IMR-90 (cell line): ENCODE data around the gene SERP1. TPM values are rescaled to one million over a fixed set of nuclear protein-coding genes. Genes with fewer than 3 reads are reported as not detected.

Experiments
- ATAC-seq: fragments of 200-7000 bp; cut with Tn5 transposase; 2 replicates; pipeline ENCODE4 v1.9.1; 2020; ENCODE audit warnings: low read depth, mild to moderate bottlenecking, moderate library complexity
- BruUV-seq: library from RNA; stranded (reverse); fragments of 400-500 nt; replicated peaks from 2 replicates; lab custom pipeline; 2021; lab: Mats Ljungman, UMichigan
- CTCF ChIA-PET: fragments of 300-600 bp; formaldehyde crosslinking; extraction: SDS; loops from one replicate; lab custom pipeline; 2021; ENCODE audit warnings: antibody characterized with exemption; lab: Yijun Ruan, JAX
- POLR2A ChIA-PET: fragments of 300-600 bp; sonication (Branson Sonifier 250); formaldehyde crosslinking; loops from one replicate; lab custom pipeline; 2022; ENCODE audit warnings: antibody characterized with exemption; ENCODE audit not compliant: unreplicated experiment; lab: Charles Lee
- DNase-seq: peaks from one replicate; pipeline ENCODE4 v3.0.0; 2013
- H2AFZ ChIP-seq: replicated peaks from 2 replicates; pipeline ENCODE3; 2013; ENCODE audit warnings: low read length, mild to moderate bottlenecking; ENCODE audit not compliant: poor library complexity
- H2AK5ac ChIP-seq: 2 replicates; pipeline ENCODE4 v1.6.1; 2013; ENCODE audit warnings: low read depth, low read length, inconsistent platforms
- H2AK9ac ChIP-seq: replicated peaks from 2 replicates; pipeline ENCODE3; 2013; ENCODE audit warnings: mild to moderate bottlenecking, low read depth, low read length, moderate library complexity; ENCODE audit not compliant: poor library complexity
- H2BK120ac ChIP-seq: 2 replicates; pipeline ENCODE4 v1.6.1; 2013; ENCODE audit warnings: low read depth, low read length, inconsistent platforms
- H2BK15ac ChIP-seq: 3 replicates; pipeline ENCODE4 v1.6.1; 2013; ENCODE audit warnings: low read depth, low read length, inconsistent platforms
- H2BK20ac ChIP-seq: 2 replicates; pipeline ENCODE4 v1.6.1; 2013; ENCODE audit warnings: low read depth, mild to moderate bottlenecking, inconsistent platforms, low read length, moderate library complexity
- H2BK5ac ChIP-seq: 2 replicates; pipeline ENCODE4 v1.6.1; 2013; ENCODE audit warnings: mild to moderate bottlenecking, low read depth, low read length, inconsistent platforms; ENCODE audit not compliant: poor library complexity, severe bottlenecking
- H3K14ac ChIP-seq: replicated peaks from 2 replicates; pipeline ENCODE4 v1.6.1; 2013; ENCODE audit warnings: low read depth, low read length, inconsistent platforms
- H3K18ac ChIP-seq: 2 replicates; pipeline ENCODE4 v1.6.1; 2013; ENCODE audit warnings: low read depth, low read length, control low read depth
- H3K23ac ChIP-seq: 2 replicates; pipeline ENCODE4 v1.6.1; 2013; ENCODE audit warnings: low read depth, low read length, inconsistent platforms
- H3K27ac ChIP-seq: 2 replicates; pipeline ENCODE4 v1.5.1; 2013; ENCODE audit warnings: mild to moderate bottlenecking, control low read depth, low read length; ENCODE audit not compliant: insufficient read depth
- H3K27me3 ChIP-seq: 2 replicates; pipeline ENCODE4 v1.6.1; 2013; ENCODE audit warnings: low read length; ENCODE audit not compliant: control insufficient read depth, insufficient read depth
- H3K36me3 ChIP-seq: 2 replicates; pipeline ENCODE4 v1.6.1; 2013; ENCODE audit warnings: low read length, mixed read lengths; ENCODE audit not compliant: control insufficient read depth, insufficient read depth
- H3K4ac ChIP-seq: 2 replicates; pipeline ENCODE4 v1.6.1; 2013; ENCODE audit warnings: low read depth, low read length, inconsistent platforms
- H3K4me1 ChIP-seq: 2 replicates; pipeline ENCODE4 v1.6.1; 2013; ENCODE audit warnings: low read length, mixed read lengths; ENCODE audit not compliant: control insufficient read depth, insufficient read depth
- H3K4me2 ChIP-seq: 2 replicates; pipeline ENCODE4 v1.6.1; 2013; ENCODE audit warnings: low read depth, mild to moderate bottlenecking, control low read depth, low read length, moderate library complexity
- H3K4me3 ChIP-seq: 2 replicates; pipeline ENCODE4 v1.5.1; 2013; ENCODE audit warnings: low read depth, mild to moderate bottlenecking, control low read depth, low read length, moderate library complexity; ENCODE audit not compliant: insufficient read depth
- H3K56ac ChIP-seq: 2 replicates; pipeline ENCODE4 v1.6.1; 2013; ENCODE audit warnings: low read length, inconsistent platforms; ENCODE audit not compliant: insufficient read depth; ENCODE audit errors: extremely low read depth
- H3K79me1 ChIP-seq, 2 experiments: 2 replicates each; pipeline ENCODE4 v1.6.1; 2013; ENCODE audit warnings: low read length in 2 of 2, inconsistent platforms in 1 of 2, low read depth in 1 of 2
- H3K9ac ChIP-seq: 2 replicates; pipeline ENCODE4 v1.6.1; 2013; ENCODE audit warnings: low read depth, low read length, control low read depth
- H3K9me1 ChIP-seq: 2 replicates; pipeline ENCODE4 v1.6.1; 2013; ENCODE audit warnings: low read length, inconsistent platforms; ENCODE audit not compliant: insufficient read depth
- H3K9me3 ChIP-seq: 2 replicates; pipeline ENCODE4 v1.6.1; 2013; ENCODE audit warnings: low read length; ENCODE audit not compliant: control insufficient read depth, insufficient read depth
- H4K20me1 ChIP-seq: 2 replicates; pipeline ENCODE4 v1.6.1; 2013; ENCODE audit warnings: low read length, inconsistent platforms; ENCODE audit not compliant: insufficient read depth
- H4K5ac ChIP-seq: 2 replicates; pipeline ENCODE4 v1.6.1; 2013; ENCODE audit warnings: mild to moderate bottlenecking, low read depth, low read length, control low read depth
- H4K8ac ChIP-seq, 2 experiments: 2 replicates each; pipeline ENCODE4 v1.6.1; 2013; ENCODE audit warnings: low read depth in 2 of 2, low read length in 2 of 2, control low read depth in 1 of 2, inconsistent platforms in 1 of 2
- H4K91ac ChIP-seq: 2 replicates; pipeline ENCODE4 v1.6.1; 2013; ENCODE audit warnings: low read depth, low read length, inconsistent platforms; ENCODE audit not compliant: insufficient read depth
- BHLHE40 ChIP-seq: fragments of 150-350 bp; IDR thresholded peaks from 2 replicates; pipeline ENCODE4 v1.6.1; 2016; ENCODE audit warnings: mild to moderate bottlenecking, low read depth, low read length
- CTCF ChIP-seq: conservative IDR thresholded peaks from 2 replicates; pipeline ENCODE4 v1.5.1; 2012; ENCODE audit warnings: mild to moderate bottlenecking, low read depth, low read length, improper control_type of control experiment
- ELK1 ChIP-seq: fragments of 150-350 bp; IDR thresholded peaks from 2 replicates; pipeline ENCODE4 v1.6.1; 2016; ENCODE audit warnings: low read depth, mild to moderate bottlenecking, low read length, moderate library complexity, borderline replicate concordance
- FOS ChIP-seq: fragments of 150-350 bp; IDR thresholded peaks from 2 replicates; pipeline ENCODE4 v1.6.1; 2016; ENCODE audit warnings: low read depth, low read length
- MAZ ChIP-seq: IDR thresholded peaks from 2 replicates; pipeline ENCODE4 v1.6.1; 2012; ENCODE audit warnings: low read depth, mild to moderate bottlenecking, low read length, improper control_type of control experiment, moderate library complexity, borderline replicate concordance
- MXI1 ChIP-seq: IDR thresholded peaks from 2 replicates; pipeline ENCODE4 v1.6.1; 2012; ENCODE audit warnings: low read depth, mild to moderate bottlenecking, low read length, moderate library complexity, borderline replicate concordance
- NFE2L2 ChIP-seq: fragments of 150-350 bp; IDR thresholded peaks from 2 replicates; pipeline ENCODE4 v1.6.1; 2016; ENCODE audit warnings: low read depth, mild to moderate bottlenecking, low read length
- RAD21 ChIP-seq: IDR thresholded peaks from 2 replicates; pipeline ENCODE4 v1.6.1; 2012; ENCODE audit warnings: low read length, improper control_type of control experiment
- RCOR1 ChIP-seq: IDR thresholded peaks from 2 replicates; pipeline ENCODE4 v1.6.1; 2012; ENCODE audit warnings: mild to moderate bottlenecking, low read length, improper control_type of control experiment; ENCODE audit not compliant: insufficient replicate concordance
- SMC3 ChIP-seq: fragments of 150-350 bp; IDR thresholded peaks from 2 replicates; pipeline ENCODE4 v1.6.1; 2016; ENCODE audit warnings: low read depth, mild to moderate bottlenecking, antibody characterized with exemption, low read length, moderate library complexity
- USF2 ChIP-seq: fragments of 150-350 bp; IDR thresholded peaks from 2 replicates; pipeline ENCODE4 v1.6.1; 2017; ENCODE audit warnings: mild to moderate bottlenecking, antibody characterized with exemption, low read length, low read depth
- WGBS, 2 experiments: methylation state at CpG; one replicate each; pipeline versions ENCODE4 v1.1.5 to v1.1.7; 2013; ENCODE audit warnings: missing lambda C conversion rate in 2 of 2; ENCODE audit not compliant: insufficient read length in 1 of 2; ENCODE audit errors: extremely low coverage in 2 of 2; 5-methylcytosine and 5-hydroxymethylcytosine counted together
- dilution Hi-C: fragments of 300-500 bp; cut with HindIII; formaldehyde crosslinking; loops from one replicate; pipeline ENCODE4 v1.14.3; 2018; ENCODE audit warnings: low sequenced_read_pairs; ENCODE audit not compliant: unreplicated experiment
- in situ Hi-C: fragments of 300-500 bp; cut with MboI; formaldehyde crosslinking; loops from 3 replicates; pipeline ENCODE4 v1.14.3; 2019; ENCODE audit warnings: low sequenced_read_pairs, inconsistent platforms, mixed read lengths
- intact Hi-C: fragments of 100-400 bp; cut with micrococcal nuclease; formaldehyde crosslinking; loops from 2 replicates; pipeline ENCODE4 v1.10.0; 2022
- polyA plus RNA-seq, 3 experiments: library from polyadenylated mRNA; depleted of rRNA; stranded (reverse); fragments of >200 nt; gene quantifications; 2 replicates each; pipeline ENCODE4 v1.2.3, GENCODE V29; 2012; ENCODE audit warnings: low replicate concordance in 1 of 3
- total RNA-seq: library from RNA; depleted of rRNA; stranded (reverse); fragments of >200 nt; gene quantifications from 2 replicates; pipeline ENCODE4 v1.2.3, GENCODE V29; 2012

SERP1 gene
- total and polyA plus RNA-seq, 2 of the 4 experiments (the other 2 are of a cell fraction): 64.0 to 73.4 TPM

- no peak for TF ChIP-seq CTCF
Observed at GRCh38 chr3:150495149-150495548, 51.1 kb downstream of the SERP1 start (continued).

GRCh38 chr3:150494411-150494977 is 51.8 kb downstream of the SERP1 start:
- no peak overlapping the region; the same call in 1 of the 2 replicates for H3K23ac ChIP-seq
- H3K4me2 ChIP-seq: no peak overlapping the region
- H3K4ac ChIP-seq: no peak overlapping the region
- no peaks in the 10 kb centered on the region for H3K9me3 ChIP-seq
- H3K9me1 ChIP-seq: no peaks in the 10 kb centered on the region
- CTCF ChIA-PET: interaction anchor here (0.6 to 1.4 kb wide), 6 partner anchors 10 to 275 kb away, joined by 3 to 4 read pairs (median 3); no protein-coding TSS in a partner anchor
- BruUV-seq: no TSS peak
- in situ Hi-C loops (no loop called here), dilution Hi-C loops (no loop called here), intact Hi-C loops (no loop called here)
- H2BK5ac ChIP-seq: no peak overlapping the region
- no peaks in the 10 kb centered on the region for H4K20me1 ChIP-seq
- no peak overlapping the region for H3K56ac ChIP-seq
- WGBS, 2 experiments: no CpG with 5 or more reads among the region's 5 CpGs
- H3K79me1 ChIP-seq: peaks cover 3 to 10% of the 10 kb centered on the region in 2 experiments; a peak in 2 of 4 replicates
- H2AK5ac ChIP-seq: peak overlapping the region; percentile 17; the same call in 1 of the 2 replicates
- H4K8ac ChIP-seq: peak overlapping the region in 1 of 2 experiments; percentile 6; a peak in 2 of 4 replicates
- H4K91ac ChIP-seq: no peak overlapping the region
- POLR2A ChIA-PET: no interaction called here
- H3K18ac ChIP-seq: no peak overlapping the region; the same call in 1 of the 2 replicates
- H3K27ac ChIP-seq: no peak overlapping the region
- H2BK15ac ChIP-seq: no peak overlapping the region
- peak overlapping the region; percentile 2; the same call in 1 of the 2 replicates for H4K5ac ChIP-seq
- H3K4me3 ChIP-seq: no peak overlapping the region
- no peak overlapping the region for H2BK20ac ChIP-seq
- no peak for ATAC-seq
- H3K4me1 ChIP-seq: peaks cover 2% of the 10 kb centered on the region; the same call in 1 of the 2 replicates
- no peak overlapping the region for H3K9ac ChIP-seq
- no peaks in the 10 kb centered on the region for H3K27me3 ChIP-seq
- H3K14ac ChIP-seq: no peak overlapping the region
- DNase-seq: no peak
- no peak overlapping the region for H2AK9ac ChIP-seq
- no peaks in the 10 kb centered on the region for H3K36me3 ChIP-seq
- no peak overlapping the region for H2AFZ ChIP-seq
- no peak overlapping the region for H2BK120ac ChIP-seq
- TF ChIP-seq RAD21: no peak
- TF ChIP-seq ELK1: no peak
- no peak for TF ChIP-seq FOS
- TF ChIP-seq USF2: no peak
- TF ChIP-seq SMC3: no peak
- no peak for TF ChIP-seq RCOR1
- no peak for TF ChIP-seq NFE2L2
- TF ChIP-seq BHLHE40: no peak
- no peak for TF ChIP-seq MXI1
- no peak for TF ChIP-seq MAZ
